ENCODE results near the gene MYOC. TPM values are rescaled to one million over a fixed set of nuclear protein-coding genes. Genes with fewer than 3 reads are reported as not detected.
A peak's percentile ranks its signal among the peaks of the same experiment; 100 is the strongest.

Gene MYOC
- total RNA-seq, 1 experiment from 2014 or later: not detected

DNA sequence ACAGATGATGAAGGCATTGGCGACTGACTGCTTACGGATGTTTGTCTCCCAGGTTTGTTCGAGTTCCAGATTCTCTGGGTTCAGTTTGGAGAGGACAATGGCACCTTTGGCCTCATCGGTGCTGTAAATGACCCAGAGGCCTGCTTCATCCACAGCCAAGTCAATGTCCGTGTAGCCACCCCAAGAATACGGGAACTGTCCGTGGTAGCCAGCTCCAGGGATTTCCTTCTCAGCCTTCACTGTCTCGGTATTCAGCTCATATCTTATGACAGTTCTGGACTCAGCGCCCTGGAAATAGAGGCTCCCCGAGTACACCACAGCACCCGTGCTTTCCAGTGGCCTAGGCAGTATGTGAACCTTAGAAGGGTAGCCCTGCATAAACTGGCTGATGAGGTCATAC is 16.3 kb downstream of the MYOC start:
- no peak overlapping the region for H3K23ac ChIP-seq (ENCODE audit: insufficient read length, low read depth, low read length)
- H3K23me2 ChIP-seq (ENCODE audit: insufficient read length, low read depth, low read length, poor library complexity, severe bottlenecking): no peaks in the 10 kb centered on the region
- no peaks in the 10 kb centered on the region for H4K20me1 ChIP-seq (ENCODE audit: control insufficient read depth, insufficient read depth, insufficient read length)
- no peak overlapping the region for H2BK120ac ChIP-seq (ENCODE audit: low read depth, low read length, poor library complexity, severe bottlenecking)
- H2BK15ac ChIP-seq (ENCODE audit: low read depth, low read length): no peak overlapping the region
- H2AK5ac ChIP-seq (ENCODE audit: insufficient read length, low read length): no peak overlapping the region
- H3K27ac Mint-ChIP-seq: peak overlapping the region in 1 of 3 experiments; percentile 59; a peak in 1 of 7 replicates
- peaks cover 4 to 7% of the 10 kb centered on the region in 2 experiments; a peak in 4 of 5 replicates for H3K9me3 Mint-ChIP-seq
- no peaks in the 10 kb centered on the region; a peak in 2 of 7 replicates for H3K36me3 Mint-ChIP-seq (ENCODE audit: insufficient read depth in 1 of 3, low read depth in 3 of 3)
- peak; percentile 29 for DNase-seq
- no peak overlapping the region for H3K14ac ChIP-seq (ENCODE audit: insufficient read depth, low read length)
- no peak overlapping the region for H4K8ac ChIP-seq (replicated peaks; ENCODE audit: insufficient read length, low read depth, low read length)
- no peak overlapping the region for H3K27ac ChIP-seq (ENCODE audit: insufficient read length, low read depth, low read length)
- H3K9me3 ChIP-seq (ENCODE audit: control insufficient read depth, low read depth, low read length): no peaks in the 10 kb centered on the region
- H3K4me1 ChIP-seq (ENCODE audit: insufficient read depth, low read length): peaks cover 2% of the 10 kb centered on the region; the same call in 1 of the 2 replicates
- peaks cover 17 to 19% of the 10 kb centered on the region in 2 experiments for H3K4me1 Mint-ChIP-seq
- no peak overlapping the region for H3K4me2 ChIP-seq (ENCODE audit: insufficient read depth, insufficient read length, low read length)
- H2BK12ac ChIP-seq (ENCODE audit: insufficient read length, low read depth, low read length): no peak overlapping the region
- H3K9ac ChIP-seq (ENCODE audit: extremely low read depth, insufficient read length, low read length): no peak overlapping the region
- no peaks in the 10 kb centered on the region for H3K79me2 ChIP-seq (ENCODE audit: insufficient read depth, low read length)
- no CpG with 5 or more reads among the region's 11 CpGs for WGBS (ENCODE audit: extremely low coverage, insufficient read length, low lambda C conversion rate)
- H2BK5ac ChIP-seq (ENCODE audit: insufficient read length, low read length): no peak overlapping the region
- no peak overlapping the region for H2BK20ac ChIP-seq (ENCODE audit: low read depth, low read length, poor library complexity, severe bottlenecking)
- H2AFZ ChIP-seq (ENCODE audit: low read length): no peak overlapping the region
- no peak overlapping the region for H4K5ac ChIP-seq (ENCODE audit: insufficient read length, low read depth, low read length)
- H3K27me3 ChIP-seq (ENCODE audit: insufficient read depth, low read length): no peaks in the 10 kb centered on the region
- no peak overlapping the region for H3K18ac ChIP-seq (ENCODE audit: insufficient read length, low read depth, low read length)
- TF ChIP-seq, protein P1, sequence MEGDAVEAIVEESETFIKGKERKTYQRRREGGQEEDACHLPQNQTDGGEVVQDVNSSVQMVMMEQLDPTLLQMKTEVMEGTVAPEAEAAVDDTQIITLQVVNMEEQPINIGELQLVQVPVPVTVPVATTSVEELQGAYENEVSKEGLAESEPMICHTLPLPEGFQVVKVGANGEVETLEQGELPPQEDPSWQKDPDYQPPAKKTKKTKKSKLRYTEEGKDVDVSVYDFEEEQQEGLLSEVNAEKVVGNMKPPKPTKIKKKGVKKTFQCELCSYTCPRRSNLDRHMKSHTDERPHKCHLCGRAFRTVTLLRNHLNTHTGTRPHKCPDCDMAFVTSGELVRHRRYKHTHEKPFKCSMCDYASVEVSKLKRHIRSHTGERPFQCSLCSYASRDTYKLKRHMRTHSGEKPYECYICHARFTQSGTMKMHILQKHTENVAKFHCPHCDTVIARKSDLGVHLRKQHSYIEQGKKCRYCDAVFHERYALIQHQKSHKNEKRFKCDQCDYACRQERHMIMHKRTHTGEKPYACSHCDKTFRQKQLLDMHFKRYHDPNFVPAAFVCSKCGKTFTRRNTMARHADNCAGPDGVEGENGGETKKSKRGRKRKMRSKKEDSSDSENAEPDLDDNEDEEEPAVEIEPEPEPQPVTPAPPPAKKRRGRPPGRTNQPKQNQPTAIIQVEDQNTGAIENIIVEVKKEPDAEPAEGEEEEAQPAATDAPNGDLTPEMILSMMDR (conservative IDR thresholded peaks at IDR 0.05): no peak
- H3K56ac ChIP-seq (ENCODE audit: insufficient read length, low read depth, low read length): no peak overlapping the region
- H4K91ac ChIP-seq (ENCODE audit: insufficient read length, low read depth, low read length): no peak overlapping the region
- no peak overlapping the region for H3T11ph ChIP-seq (ENCODE audit: low read length)
- no peak overlapping the region for H3K4me3 Mint-ChIP-seq
- no peak overlapping the region for H3K4ac ChIP-seq (ENCODE audit: low read depth, low read length)
- no peaks in the 10 kb centered on the region for H3K79me1 ChIP-seq (ENCODE audit: insufficient read depth, low read depth, low read length, poor library complexity, severe bottlenecking)
- no peaks in the 10 kb centered on the region; the same call in 1 of the 2 replicates for H3K27me3 Mint-ChIP-seq (ENCODE audit: low read depth)
